Tibial nerve (tissue), 4 donors: ENCODE results near the gene SLC44A3. TPM values are rescaled to one million over a fixed set of nuclear protein-coding genes. Genes with fewer than 3 reads are reported as not detected.

Experiments
- DNase-seq, 2 donors: peaks; one replicate each; pipeline ENCODE4 v3.0.0-alpha.2; 2019; ENCODE audit warnings: low spot score in 2 of 2
- H3K27ac ChIP-seq, 4 donors: fragments of 200-600 bp; sonication (generic) in 3 of 4; one replicate each; pipeline ENCODE4 v1.5.1; 2017 to 2019; ENCODE audit warnings: mild to moderate bottlenecking in 1 of 4
- H3K27me3 ChIP-seq, 2 donors: fragments of 200-600 bp; sonication (generic) in 1 of 2; one replicate each; pipeline versions ENCODE4 v1.5.1 to v1.6.0; 2017 to 2019
- H3K36me3 ChIP-seq, 3 donors: fragments of 200-600 bp; sonication (generic); one replicate each; pipeline ENCODE4 v1.5.1; 2018 to 2019
- H3K4me1 ChIP-seq, 4 donors: fragments of 200-600 bp; sonication (generic) in 3 of 4; one replicate each; pipeline ENCODE4 v1.5.1; 2017 to 2019
- H3K4me3 ChIP-seq, 4 donors: fragments of 200-600 bp; sonication (generic) in 3 of 4; one replicate each; pipeline ENCODE4 v1.5.1; 2017 to 2019; ENCODE audit warnings: mild to moderate bottlenecking in 1 of 4, moderate library complexity in 1 of 4
- H3K9me3 ChIP-seq, 4 donors: fragments of 200-600 bp; sonication (generic) in 3 of 4; one replicate each; pipeline ENCODE4 v1.5.1; 2017 to 2019
- CTCF ChIP-seq, 5 experiments: fragments of 200-600 bp in 3 of 5; fragments of 450-650 bp in 2 of 5; sonication (generic) in 3 of 5; IDR thresholded peaks; one replicate each; pipeline ENCODE4 v1.5.1; 2016 to 2019; ENCODE audit warnings: antibody characterized with exemption in 5 of 5, mild to moderate bottlenecking in 3 of 5, moderate library complexity in 2 of 5
- EP300 ChIP-seq, 2 donors: sonication (generic); formaldehyde crosslinking; IDR thresholded peaks; one replicate each; pipeline ENCODE4 v1.6.1; 2017; ENCODE audit warnings: antibody characterized with exemption in 2 of 2, mild to moderate bottlenecking in 1 of 2
- POLR2A ChIP-seq, 2 donors: fragments of 450-650 bp; IDR thresholded peaks; one replicate each; pipeline ENCODE4 v1.6.1; 2017; ENCODE audit warnings: antibody characterized with exemption in 2 of 2, mild to moderate bottlenecking in 2 of 2, moderate library complexity in 2 of 2
- WGBS, 2 donors: methylation state at CpG; one replicate each; pipeline ENCODE4 v1.1.5; 2018; 5-methylcytosine and 5-hydroxymethylcytosine counted together
- total RNA-seq, 4 donors: library from RNA; depleted of rRNA; stranded (reverse); fragments of >200 nt; gene quantifications; one replicate each; pipeline ENCODE4 v1.1.0, GENCODE V29; 2016

Gene SLC44A3
- total RNA-seq, 4 donors from 2014 or later, result 1.6 to 8.1 (median 5.3) TPM

GRCh38 chr1:94787691-94788090, 32.5 kb upstream of the SLC44A3 start:
- H3K36me3 ChIP-seq, result no peaks in the 10 kb centered on the region
- peaks cover 0 to 30% (median 7%) of the 10 kb centered on the region in 4 donors for H3K4me1 ChIP-seq
- H3K27ac ChIP-seq, result no peak overlapping the region
- 97 to 98% methylated on average over 1 of the region's 1 CpG for WGBS, 2 donors
- no peaks in the 10 kb centered on the region for H3K27me3 ChIP-seq
- TF ChIP-seq EP300 (IDR thresholded peaks at IDR 0.05), result no peak
- no peak for TF ChIP-seq CTCF (IDR thresholded peaks at IDR 0.05)
- TF ChIP-seq POLR2A (IDR thresholded peaks at IDR 0.05), result no peak
- no peak for DNase-seq
- H3K9me3 ChIP-seq, result no peaks in the 10 kb centered on the region
- H3K4me3 ChIP-seq, result no peak overlapping the region

DNA sequence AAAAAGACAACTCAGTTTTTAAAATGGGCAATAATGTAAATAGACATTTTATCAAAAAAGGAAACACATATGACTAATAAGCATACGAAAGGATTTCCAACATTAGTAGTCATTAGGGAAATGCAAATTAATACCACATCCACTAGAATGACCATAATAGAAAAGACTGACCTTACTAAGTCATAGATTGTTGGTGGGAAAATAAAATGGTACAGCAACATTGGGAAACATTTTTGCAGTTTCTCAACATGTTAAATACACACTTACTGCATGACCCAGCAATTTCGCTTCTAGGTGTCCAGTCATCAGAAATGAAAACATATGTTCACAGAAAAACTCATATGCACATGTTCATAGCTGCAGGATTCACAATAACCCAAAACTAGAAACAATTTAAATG, 29.9 kb upstream of the SLC44A3 start:
- Histone ChIP-seq H3K36me3 (no peaks in the 10 kb centered on the region), H3K4me1 (peaks cover 0 to 31% (median 12%) of the 10 kb centered on the region in 4 donors), H3K9me3 (no peaks in the 10 kb centered on the region), H3K4me3 (no peak overlapping the region), H3K27me3 (no peaks in the 10 kb centered on the region), H3K27ac (no peak overlapping the region)
- DNase-seq, result no peak
- no peak for TF ChIP-seq EP300 (IDR thresholded peaks at IDR 0.05)
- no peak for TF ChIP-seq CTCF (IDR thresholded peaks at IDR 0.05)
- TF ChIP-seq POLR2A (IDR thresholded peaks at IDR 0.05), result no peak
- 78 to 81% methylated on average over 2 of the region's 2 CpGs for WGBS, 2 donors

DNA sequence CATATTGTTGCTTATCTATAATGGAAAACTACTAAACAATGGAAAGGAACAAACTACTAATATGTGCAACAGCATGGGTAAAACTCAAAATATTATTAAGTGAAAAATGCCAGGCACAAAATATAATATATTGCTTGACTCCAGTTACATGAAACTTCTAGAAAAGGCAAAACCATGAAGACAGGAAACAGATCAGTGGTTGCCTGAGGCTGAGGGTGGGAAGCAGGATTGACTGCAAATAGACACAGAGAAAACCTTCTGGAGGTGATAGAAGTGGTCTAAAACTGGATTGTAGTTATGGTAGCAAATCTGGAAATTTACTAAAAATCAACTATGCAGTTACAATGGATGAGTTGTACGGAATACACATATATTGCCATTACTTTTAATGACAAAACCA, 29.5 kb upstream of the SLC44A3 start:
- H3K36me3 ChIP-seq, result no peaks in the 10 kb centered on the region
- WGBS, 2 donors, result 96 to 98% methylated on average over 1 of the region's 1 CpG
- no peaks in the 10 kb centered on the region for H3K9me3 ChIP-seq
- no peak overlapping the region for H3K27ac ChIP-seq
- H3K4me3 ChIP-seq, result no peak overlapping the region
- TF ChIP-seq EP300 (IDR thresholded peaks at IDR 0.05), result no peak
- H3K4me1 ChIP-seq, result peaks cover 0 to 35% (median 13%) of the 10 kb centered on the region in 4 donors
- DNase-seq, result no peak
- H3K27me3 ChIP-seq, result no peaks in the 10 kb centered on the region

GRCh38 chr1:94792473-94793295, 27.5 kb upstream of the SLC44A3 start:
- Histone ChIP-seq H3K27me3 (no peaks in the 10 kb centered on the region), H3K27ac (peak overlapping the region; percentile 0 to 83 (median 72)), H3K4me3 (no peak overlapping the region), H3K36me3 (no peaks in the 10 kb centered on the region), H3K4me1 (peaks cover 0 to 46% (median 14%) of the 10 kb centered on the region in 4 donors), H3K9me3 (no peaks in the 10 kb centered on the region)
- 13 to 18% methylated on average over 5 of the region's 5 CpGs for WGBS, 2 donors
- DNase-seq, result no peak
- TF ChIP-seq CTCF (IDR thresholded peaks at IDR 0.05), result peak in 2 of 5 experiments; percentile 23 to 25
- TF ChIP-seq EP300 (IDR thresholded peaks at IDR 0.05), result peak in 1 of 2 donors; percentile 52
- no peak for TF ChIP-seq POLR2A (IDR thresholded peaks at IDR 0.05)

GRCh38 chr1:94793296-94793656, 26.9 kb upstream of the SLC44A3 start:
- Histone ChIP-seq H3K4me3 (no peak overlapping the region), H3K4me1 (peaks cover 0 to 52% (median 14%) of the 10 kb centered on the region in 4 donors), H3K27ac (peak overlapping the region; percentile 0 to 83 (median 70)), H3K9me3 (no peaks in the 10 kb centered on the region), H3K27me3 (no peaks in the 10 kb centered on the region), H3K36me3 (no peaks in the 10 kb centered on the region)
- TF ChIP-seq EP300 (IDR thresholded peaks at IDR 0.05), result peak in 1 of 2 donors; percentile 66
- no peak for TF ChIP-seq POLR2A (IDR thresholded peaks at IDR 0.05)
- TF ChIP-seq CTCF (IDR thresholded peaks at IDR 0.05), result no peak
- WGBS, 2 donors, result 48 to 49% methylated on average over 5 of the region's 5 CpGs
- peak in 1 of 2 donors; percentile 41 for DNase-seq
